Peyer's patch (tissue), 4 donors: Measurements from ENCODE around the gene CCT3.

Experiments used
- POLR2A ChIP-seq, 2 donors: fragments of 450-650 bp; IDR thresholded peaks; one replicate each; pipeline ENCODE4 v1.5.1; 2017; ENCODE audit warnings: antibody characterized with exemption in 2 of 2, mild to moderate bottlenecking in 2 of 2, moderate library complexity in 2 of 2
- TF ChIP-seq, protein P1 (sequence below), 6 experiments: fragments of 450-650 bp in 4 of 6; fragments of 200-600 bp in 2 of 6; sonication (generic) in 1 of 6; IDR thresholded peaks; one replicate each; pipeline ENCODE4 v1.5.1; 2017 to 2019; ENCODE audit warnings: antibody characterized with exemption in 6 of 6, mild to moderate bottlenecking in 3 of 6, moderate library complexity in 1 of 6

DNA sequence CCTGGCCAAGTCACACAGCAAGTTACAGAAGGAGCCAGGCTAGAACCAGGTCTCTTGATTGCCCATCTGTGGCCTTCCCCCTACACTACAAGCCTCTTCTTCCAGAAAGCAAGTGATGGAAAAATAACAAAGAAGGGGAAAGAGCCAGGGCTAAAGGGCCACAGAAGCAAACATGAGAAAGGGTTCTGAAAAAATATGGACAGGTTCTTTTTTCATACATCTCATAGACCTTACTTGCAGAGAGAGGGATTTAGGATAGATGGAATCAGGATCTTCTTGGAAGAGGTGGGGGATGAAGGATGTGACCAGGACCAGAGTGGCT lies 34.1 kb upstream of the CCT3 start:
- TF ChIP-seq, protein P1, sequence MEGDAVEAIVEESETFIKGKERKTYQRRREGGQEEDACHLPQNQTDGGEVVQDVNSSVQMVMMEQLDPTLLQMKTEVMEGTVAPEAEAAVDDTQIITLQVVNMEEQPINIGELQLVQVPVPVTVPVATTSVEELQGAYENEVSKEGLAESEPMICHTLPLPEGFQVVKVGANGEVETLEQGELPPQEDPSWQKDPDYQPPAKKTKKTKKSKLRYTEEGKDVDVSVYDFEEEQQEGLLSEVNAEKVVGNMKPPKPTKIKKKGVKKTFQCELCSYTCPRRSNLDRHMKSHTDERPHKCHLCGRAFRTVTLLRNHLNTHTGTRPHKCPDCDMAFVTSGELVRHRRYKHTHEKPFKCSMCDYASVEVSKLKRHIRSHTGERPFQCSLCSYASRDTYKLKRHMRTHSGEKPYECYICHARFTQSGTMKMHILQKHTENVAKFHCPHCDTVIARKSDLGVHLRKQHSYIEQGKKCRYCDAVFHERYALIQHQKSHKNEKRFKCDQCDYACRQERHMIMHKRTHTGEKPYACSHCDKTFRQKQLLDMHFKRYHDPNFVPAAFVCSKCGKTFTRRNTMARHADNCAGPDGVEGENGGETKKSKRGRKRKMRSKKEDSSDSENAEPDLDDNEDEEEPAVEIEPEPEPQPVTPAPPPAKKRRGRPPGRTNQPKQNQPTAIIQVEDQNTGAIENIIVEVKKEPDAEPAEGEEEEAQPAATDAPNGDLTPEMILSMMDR (IDR thresholded peaks at IDR 0.05): no peak
- TF ChIP-seq POLR2A (IDR thresholded peaks at IDR 0.05): no peak
